ENCODE results near the gene PRR20G. TPM values are rescaled to one million over a fixed set of nuclear protein-coding genes. Genes with fewer than 3 reads are reported as not detected.

Gene PRR20G
- polyA plus RNA-seq, 1 donor from 2014 or later = not detected

GRCh38 chr3:127323581-127323980 is 35.7 kb upstream of the PRR20G start:
- no peaks in the 10 kb centered on the region for H3K9me2 ChIP-seq (ENCODE audit: insufficient read depth, low read length)
- no peak overlapping the region for H3K9ac ChIP-seq (ENCODE audit: low read length)
- no peaks in the 10 kb centered on the region for H3K36me3 ChIP-seq (ENCODE audit: insufficient read depth, low read length)
- H3K4me2 ChIP-seq (ENCODE audit: low read length) = no peak overlapping the region
- H3K4me3 ChIP-seq (ENCODE audit: low read length) = no peak overlapping the region
- H4K20me1 ChIP-seq (ENCODE audit: insufficient read depth) = no peaks in the 10 kb centered on the region
- H2AFZ ChIP-seq (ENCODE audit: low read depth, low read length) = no peak overlapping the region
- TF ChIP-seq SMC3 (conservative IDR thresholded peaks at IDR 0.05; ENCODE audit: poor library complexity) (no peak), TAF1 (IDR thresholded peaks at IDR 0.05; ENCODE audit: low read depth) (no peak), EP300 (conservative IDR thresholded peaks at IDR 0.05; ENCODE audit: poor library complexity, severe bottlenecking) (no peak), REST (IDR thresholded peaks at IDR 0.05; ENCODE audit: borderline replicate concordance) (no peak), EZH2 (IDR thresholded peaks at IDR 0.05; ENCODE audit: borderline replicate concordance, insufficient read depth, low read length, poor library complexity, severe bottlenecking) (no peak), MXI1 (conservative IDR thresholded peaks at IDR 0.05; ENCODE audit: poor library complexity, severe bottlenecking) (no peak), CTCF (IDR thresholded peaks at IDR 0.05; ENCODE audit: poor library complexity, severe bottlenecking) (no peak), RAD21 (conservative IDR thresholded peaks at IDR 0.05) (no peak), POLR2AphosphoS5 (IDR thresholded peaks at IDR 0.05) (no peak)
- no peak overlapping the region for H3K27ac ChIP-seq (ENCODE audit: low read length)
- H3K27me3 ChIP-seq (ENCODE audit: insufficient read depth, low read depth, low read length) = no peaks in the 10 kb centered on the region
- H3K9me3 ChIP-seq (ENCODE audit: low read length) = peaks cover 6% of the 10 kb centered on the region
- no peaks in the 10 kb centered on the region for H3F3A ChIP-seq (ENCODE audit: insufficient read depth, low read length, poor library complexity, severe bottlenecking)
- H3K79me2 ChIP-seq (replicated peaks; ENCODE audit: insufficient read depth, low read length) = no peaks in the 10 kb centered on the region

- no peak overlapping the region for H2AFZ ChIP-seq (ENCODE audit: low read depth, low read length)
- H3K9me3 ChIP-seq (ENCODE audit: low read length) = peaks cover 6% of the 10 kb centered on the region
- H3K9ac ChIP-seq (ENCODE audit: low read length) = no peak overlapping the region
- no peaks in the 10 kb centered on the region for H4K20me1 ChIP-seq (ENCODE audit: insufficient read depth)
- no peaks in the 10 kb centered on the region for H3K9me2 ChIP-seq (ENCODE audit: insufficient read depth, low read length)
- TF ChIP-seq MXI1 (conservative IDR thresholded peaks at IDR 0.05; ENCODE audit: poor library complexity, severe bottlenecking) (no peak), POLR2AphosphoS5 (IDR thresholded peaks at IDR 0.05) (no peak), EZH2 (IDR thresholded peaks at IDR 0.05; ENCODE audit: borderline replicate concordance, insufficient read depth, low read length, poor library complexity, severe bottlenecking) (no peak), RAD21 (conservative IDR thresholded peaks at IDR 0.05) (no peak), REST (IDR thresholded peaks at IDR 0.05; ENCODE audit: borderline replicate concordance) (no peak), SMC3 (conservative IDR thresholded peaks at IDR 0.05; ENCODE audit: poor library complexity) (no peak), CTCF (IDR thresholded peaks at IDR 0.05; ENCODE audit: poor library complexity, severe bottlenecking) (no peak), EP300 (conservative IDR thresholded peaks at IDR 0.05; ENCODE audit: poor library complexity, severe bottlenecking) (no peak), TAF1 (IDR thresholded peaks at IDR 0.05; ENCODE audit: low read depth) (no peak)
- H3K79me2 ChIP-seq (replicated peaks; ENCODE audit: insufficient read depth, low read length) = no peaks in the 10 kb centered on the region
- no peaks in the 10 kb centered on the region for H3K27me3 ChIP-seq (ENCODE audit: insufficient read depth, low read depth, low read length)
- no peak overlapping the region for H3K4me2 ChIP-seq (ENCODE audit: low read length)
- no peak overlapping the region for H3K4me3 ChIP-seq (ENCODE audit: low read length)
- H3K27ac ChIP-seq (ENCODE audit: low read length) = no peak overlapping the region
- H3F3A ChIP-seq (ENCODE audit: insufficient read depth, low read length, poor library complexity, severe bottlenecking) = no peaks in the 10 kb centered on the region
- H3K36me3 ChIP-seq (ENCODE audit: insufficient read depth, low read length) = no peaks in the 10 kb centered on the region
These were observed 33.5 kb upstream of the PRR20G start for GRCh38 chr3:127321371-127321770.

Measured in neural cell (in vitro differentiated cells).